Measurements from ENCODE around the gene FRMD3.
"Not testable (repeated sequence)": the region's sequence is repeated elsewhere in the genome, so short reads cannot be mapped to it uniquely, and the experiment has no call there.

Gene FRMD3

GRCh38 chr9:83521411-83521810 is 16.8 kb downstream of the FRMD3 start:
- no peak for FAIRE-seq

GRCh38 chr9:83521011-83521410 is 17.2 kb downstream of the FRMD3 start:
- no peak for FAIRE-seq

GRCh38 chr9:83520292-83520691 is 17.9 kb downstream of the FRMD3 start:
- no peak for FAIRE-seq

GRCh38 chr9:83517980-83518379 is 20.2 kb downstream of the FRMD3 start:
- not testable (repeated sequence) for FAIRE-seq

GRCh38 chr9:83514767-83515166 is 23.4 kb downstream of the FRMD3 start:
- FAIRE-seq, result no peak

GRCh38 chr9:83512621-83513020 is 25.6 kb downstream of the FRMD3 start:
- FAIRE-seq, result no peak

GRCh38 chr9:83511051-83511450 is 27.1 kb downstream of the FRMD3 start:
- FAIRE-seq, result no peak

- FAIRE-seq, result no peak
Measured at GRCh38 chr9:83509402-83509801, 28.8 kb downstream of the FRMD3 start.

- FAIRE-seq, result no peak
Measured at GRCh38 chr9:83508067-83508466, 30.1 kb downstream of the FRMD3 start.

- FAIRE-seq, result no peak
Measured at GRCh38 chr9:83505282-83505681, 32.9 kb downstream of the FRMD3 start.

- no peak for FAIRE-seq
Measured at GRCh38 chr9:83503866-83504265, 34.3 kb downstream of the FRMD3 start.

- FAIRE-seq, result no peak
Measured at GRCh38 chr9:83501565-83501964, 36.6 kb downstream of the FRMD3 start.

GRCh38 chr9:83497441-83497840 is 40.8 kb downstream of the FRMD3 start:
- no peak for FAIRE-seq

- no peak for FAIRE-seq
Measured at GRCh38 chr9:83491995-83492394, 46.2 kb downstream of the FRMD3 start.

- FAIRE-seq, result no peak
Measured at GRCh38 chr9:83491413-83491812, 46.8 kb downstream of the FRMD3 start.

GRCh38 chr9:83489961-83490360 is 48.2 kb downstream of the FRMD3 start:
- FAIRE-seq, result no peak

- FAIRE-seq, result no peak
Measured at GRCh38 chr9:83484990-83485389, 53.2 kb downstream of the FRMD3 start.

- no peak for FAIRE-seq
Measured at GRCh38 chr9:83483223-83483622, 55.0 kb downstream of the FRMD3 start.

GRCh38 chr9:83479765-83480164 is 58.4 kb downstream of the FRMD3 start:
- FAIRE-seq, result no peak

- no peak for FAIRE-seq
Measured at GRCh38 chr9:83477571-83477970, 60.6 kb downstream of the FRMD3 start.

- no peak for FAIRE-seq
Measured at GRCh38 chr9:83477120-83477519, 61.1 kb downstream of the FRMD3 start.

GRCh38 chr9:83476513-83476912 is 61.7 kb downstream of the FRMD3 start:
- FAIRE-seq, result no peak

- no peak for FAIRE-seq
Measured at GRCh38 chr9:83475741-83476140, 62.5 kb downstream of the FRMD3 start.

GRCh38 chr9:83474631-83475030 is 63.6 kb downstream of the FRMD3 start:
- FAIRE-seq, result no peak

GRCh38 chr9:83473488-83473971 is 64.7 kb downstream of the FRMD3 start:
- FAIRE-seq, result no peak

- no peak for FAIRE-seq
Measured at GRCh38 chr9:83472764-83473163, 65.4 kb downstream of the FRMD3 start.

All from TTC549 (cell line).